K562 (cell line): ENCODE results near the gene SERINC5. TPM values are rescaled to one million over a fixed set of nuclear protein-coding genes. Genes with fewer than 3 reads are reported as not detected.

Experiments used
- ATAC-seq: fragments of 200-7000 bp; cut with Tn5 transposase; 3 replicates; pipeline ENCODE4 v1.9.1; 2020; ENCODE audit warnings: moderate library complexity
- BruUV-seq: library from RNA; stranded (reverse); fragments of 400-500 nt; replicated peaks from 2 replicates; lab custom pipeline; 2021; lab: Mats Ljungman, UMichigan
- CTCF ChIA-PET: fragments of 300-600 bp; formaldehyde crosslinking; extraction: SDS; loops from one replicate; lab custom pipeline; 2021; ENCODE audit warnings: low intra/inter-chr PET ratio; lab: Yijun Ruan, JAX
- POLR2A ChIA-PET: fragments of 300-600, 350-650 bp; sonication (Branson Sonifier 250); formaldehyde crosslinking; extraction: SDS; loops from one replicate; lab custom pipeline; 2021; ENCODE audit warnings: antibody characterized with exemption, inconsistent platforms; lab: Yijun Ruan, JAX
- DNase-seq, 4 experiments: peaks; one replicate each; pipeline versions ENCODE4 v3.0.0 to v3.0.0-alpha.2; 2011 to 2018; ENCODE audit warnings: low spot score in 3 of 4, mixed read lengths in 3 of 4; ENCODE audit errors: extremely low read depth in 1 of 4
- FAIRE-seq: peaks from 2 replicates; lab custom pipeline; 2011; peaks lifted over from hg19 to GRCh38; lab: Jason Lieb, UNC
- H2AFZ ChIP-seq: 2 replicates; pipeline ENCODE4 v1.6.0; 2011; ENCODE audit warnings: low read depth, low read length, control low read depth, inconsistent platforms
- H3K27ac ChIP-seq: fragments of 200-600 bp; 3 replicates; pipeline ENCODE4 v1.8.0; 2011; ENCODE audit warnings: low read depth, mild to moderate bottlenecking, control low read depth, inconsistent platforms, low read length, moderate library complexity, mixed read lengths; ENCODE audit errors: extremely low read depth
- H3K27me3 ChIP-seq, 2 experiments: fragments of 300-600 bp in 1 of 2; 2 replicates in 1 of 2; 3 replicates in 1 of 2; pipeline versions ENCODE4 v1.6.0 to v1.8.0; 2011; ENCODE audit warnings: inconsistent platforms in 2 of 2, low read length in 2 of 2, mild to moderate bottlenecking in 1 of 2, mixed read lengths in 1 of 2, moderate library complexity in 1 of 2; ENCODE audit not compliant: control insufficient read depth in 2 of 2, insufficient read depth in 2 of 2
- H3K36me3 ChIP-seq: fragments of 300-600 bp; 3 replicates; pipeline ENCODE4 v1.8.0; 2011; ENCODE audit warnings: mild to moderate bottlenecking, low read length, inconsistent platforms; ENCODE audit not compliant: control insufficient read depth, insufficient read depth
- H3K4me1 ChIP-seq, 2 experiments: fragments of 200-600 bp in 1 of 2; replicated peaks in 1 of 2; 2 replicates in 1 of 2; 3 replicates in 1 of 2; pipeline versions ENCODE4 v1.5.1 to v1.8.0; 2011; ENCODE audit warnings: inconsistent platforms in 2 of 2, low read length in 2 of 2, mild to moderate bottlenecking in 1 of 2, mixed read lengths in 1 of 2, moderate library complexity in 1 of 2; ENCODE audit not compliant: control insufficient read depth in 2 of 2, insufficient read depth in 2 of 2
- H3K4me2 ChIP-seq: 2 replicates; pipeline ENCODE4 v1.6.1; 2011; ENCODE audit warnings: low read length, control low read depth, inconsistent platforms, mixed read lengths; ENCODE audit not compliant: insufficient read depth
- H3K4me3 ChIP-seq: fragments of 200-600 bp; sonication (generic), shearing (Covaris generic); 2 replicates; pipeline ENCODE4 v1.5.1; 2016; ENCODE audit warnings: control low read depth, inconsistent platforms
- H3K79me2 ChIP-seq: fragments of 200-600 bp; 3 replicates; pipeline ENCODE4 v1.8.0; 2011; ENCODE audit warnings: low read length, inconsistent platforms; ENCODE audit not compliant: control insufficient read depth, insufficient read depth
- H3K9ac ChIP-seq, 2 experiments: 2 replicates each; pipeline versions ENCODE4 v1.6.0 to v1.6.1; 2011; ENCODE audit warnings: low read depth in 2 of 2, low read length in 2 of 2, control low read depth in 1 of 2, inconsistent platforms in 1 of 2, mild to moderate bottlenecking in 1 of 2, mixed read lengths in 1 of 2; ENCODE audit not compliant: insufficient read depth in 1 of 2
- H3K9me1 ChIP-seq: one replicate; pipeline ENCODE4 v1.6.0; 2011; ENCODE audit warnings: inconsistent platforms, mild to moderate bottlenecking, low read length, moderate library complexity; ENCODE audit not compliant: control insufficient read depth, insufficient read depth
- H3K9me3 ChIP-seq: replicated peaks from 2 replicates; pipeline ENCODE4 v1.5.1; 2011; ENCODE audit warnings: low read depth, low read length, inconsistent platforms; ENCODE audit not compliant: control insufficient read depth, insufficient read depth
- H4K20me1 ChIP-seq: replicated peaks from 2 replicates; pipeline ENCODE4 v1.6.1; 2011; ENCODE audit warnings: low read length, inconsistent platforms, mixed read lengths; ENCODE audit not compliant: control insufficient read depth, insufficient read depth
- BACH1 ChIP-seq: fragments of 200-800 bp; sonication (Bioruptor generic); IDR thresholded peaks from 2 replicates; pipeline ENCODE4 v1.6.1; 2016; ENCODE audit warnings: missing genetic modification characterization, missing compliant biosample characterization
- E2F3 ChIP-seq: fragments of 250-450 bp; sonication (Bioruptor Pico); IDR thresholded peaks from 2 replicates; pipeline ENCODE4 v1.4.0; 2020; ENCODE audit warnings: mild to moderate bottlenecking
- FOXO4 ChIP-seq: fragments of 450-650 bp; formaldehyde crosslinking; IDR thresholded peaks from 2 replicates; pipeline ENCODE4 v1.4.0; 2020; ENCODE audit warnings: mild to moderate bottlenecking, moderate library complexity
- GABPB1 ChIP-seq: sonication (generic); formaldehyde crosslinking; IDR thresholded peaks from 2 replicates; pipeline ENCODE4 v1.8.0; 2022; ENCODE audit warnings: mild to moderate bottlenecking, missing genetic modification reagents
- NR2C2 ChIP-seq, 2 experiments: fragments of 200-800 bp in 1 of 2; sonication (Bioruptor generic) in 1 of 2; sonication (generic) in 1 of 2; formaldehyde crosslinking in 1 of 2; IDR thresholded peaks; 2 replicates each; pipeline versions ENCODE4 v1.6.1 to v1.8.0; 2016 to 2022; ENCODE audit warnings: mild to moderate bottlenecking in 1 of 2, missing compliant biosample characterization in 1 of 2, missing genetic modification characterization in 1 of 2, missing genetic modification reagents in 1 of 2
- PHF21A ChIP-seq: fragments of 450-650 bp; IDR thresholded peaks from 2 replicates; pipeline ENCODE4 v1.6.1; 2017; ENCODE audit warnings: low read depth, borderline replicate concordance
- POLR2AphosphoS5 ChIP-seq: IDR thresholded peaks from 2 replicates; pipeline ENCODE4 v1.6.1; 2011; ENCODE audit warnings: mild to moderate bottlenecking, low read depth, low read length, moderate library complexity; ENCODE audit not compliant: control insufficient read depth, insufficient read depth
- SP2 ChIP-seq: IDR thresholded peaks from 2 replicates; pipeline ENCODE4 v1.6.1; 2011; ENCODE audit warnings: mild to moderate bottlenecking, low read depth, low read length, moderate library complexity; ENCODE audit not compliant: poor library complexity, severe bottlenecking; ENCODE audit errors: extremely low read depth
- ZNF584 ChIP-seq: fragments of 200-800 bp; sonication (Bioruptor generic); IDR thresholded peaks from 2 replicates; pipeline ENCODE4 v1.6.1; 2016; ENCODE audit warnings: low read depth, mild to moderate bottlenecking, missing genetic modification characterization, missing compliant biosample characterization
- WGBS: fragments of 100-300 bp; shearing (Covaris generic); methylation state at CpG from one replicate; pipeline ENCODE4 v1.1.6; 2016; ENCODE audit warnings: low coverage, mixed read lengths; ENCODE audit not compliant: insufficient coverage; ENCODE audit errors: missing lambda C conversion rate; 5-methylcytosine and 5-hydroxymethylcytosine counted together
- in situ Hi-C: fragments of 300-500 bp; cut with MboI; formaldehyde crosslinking; loops from 4 replicates; pipeline ENCODE4 v1.15.0; 2018; ENCODE audit warnings: inconsistent platforms, mixed read lengths
- intact Hi-C: fragments of 100-400 bp; cut with micrococcal nuclease; formaldehyde crosslinking; loops from 2 replicates; pipeline ENCODE4 v1.14.2; 2022
- polyA plus RNA-seq, 8 experiments: library from polyadenylated mRNA; depleted of rRNA in 4 of 8; stranded (reverse) in 5 of 8; unstranded in 3 of 8; fragments of >200 nt; fragmentation: Nextera tagmentation in 2 of 8; fragmentation: Illumina TruSeq in 1 of 8; extraction: Ambion mirVana in 2 of 8; extraction: Trizol in 1 of 8; gene quantifications; 2 replicates each; pipeline versions ENCODE4 v1.2.1 to v1.2.3, GENCODE V29; 2011 to 2014; ENCODE audit warnings: inconsistent platforms in 1 of 8, missing spikeins in 1 of 8
- total RNA-seq, 7 experiments: library from RNA; depleted of rRNA in 6 of 7; stranded (reverse); fragments of >200 nt in 6 of 7; fragmentation: Illumina TruSeq in 2 of 7; extraction: Trizol in 2 of 7; gene quantifications; 2 replicates each; pipeline versions ENCODE4 v1.2.1 to v1.2.3, GENCODE V29; 2011 to 2021; ENCODE audit warnings: low replicate concordance in 1 of 7
- TF ChIP-seq, protein P1 (sequence below): fragments of 250-450 bp; sonication (Bioruptor Pico); IDR thresholded peaks from 2 replicates; pipeline ENCODE4 v1.4.0; 2020; ENCODE audit warnings: mild to moderate bottlenecking
- TF ChIP-seq, protein P2 (sequence below), 2 experiments: fragments of 450-650 bp in 1 of 2; sonication (generic) in 1 of 2; formaldehyde crosslinking in 1 of 2; IDR thresholded peaks in 1 of 2; conservative IDR thresholded peaks in 1 of 2; 2 replicates each; pipeline versions ENCODE4 v1.6.1 to v1.8.1; 2016 to 2023; ENCODE audit warnings: mild to moderate bottlenecking in 2 of 2, moderate library complexity in 2 of 2, inconsistent platforms in 1 of 2, missing genetic modification reagents in 1 of 2

SERINC5 gene
- total and polyA plus RNA-seq, 9 of the 15 experiments (the other 6 are each of a cell fraction or from before 2014, with no cell fraction given) = 1.4 to 7.9 (median 3.7) TPM

GRCh38 chr5:80260461-80260860, 4.6 kb upstream of the SERINC5 start:
- TF ChIP-seq POLR2AphosphoS5 (no peak), PHF21A (no peak), E2F3 (CRISPR knock-in tag) (no peak), SP2 (no peak), ZNF584 (CRISPR knock-in tag) (no peak), NR2C2 (CRISPR knock-in tag; IDR thresholded peaks at IDR 0.05) (no peak), NR2C2 (tag; IDR thresholded peaks at IDR 0.05) (no peak), GABPB1 (CRISPR knock-in tag) (no peak), FOXO4 (CRISPR knock-in tag) (no peak), BACH1 (tag) (no peak)
- TF ChIP-seq, protein P1, sequence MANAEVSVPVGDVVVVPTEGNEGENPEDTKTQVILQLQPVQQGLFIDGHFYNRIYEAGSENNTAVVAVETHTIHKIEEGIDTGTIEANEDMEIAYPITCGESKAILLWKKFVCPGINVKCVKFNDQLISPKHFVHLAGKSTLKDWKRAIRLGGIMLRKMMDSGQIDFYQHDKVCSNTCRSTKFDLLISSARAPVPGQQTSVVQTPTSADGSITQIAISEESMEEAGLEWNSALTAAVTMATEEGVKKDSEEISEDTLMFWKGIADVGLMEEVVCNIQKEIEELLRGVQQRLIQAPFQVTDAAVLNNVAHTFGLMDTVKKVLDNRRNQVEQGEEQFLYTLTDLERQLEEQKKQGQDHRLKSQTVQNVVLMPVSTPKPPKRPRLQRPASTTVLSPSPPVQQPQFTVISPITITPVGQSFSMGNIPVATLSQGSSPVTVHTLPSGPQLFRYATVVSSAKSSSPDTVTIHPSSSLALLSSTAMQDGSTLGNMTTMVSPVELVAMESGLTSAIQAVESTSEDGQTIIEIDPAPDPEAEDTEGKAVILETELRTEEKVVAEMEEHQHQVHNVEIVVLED (CRISPR knock-in tag) = no peak
- TF ChIP-seq, protein P2, sequence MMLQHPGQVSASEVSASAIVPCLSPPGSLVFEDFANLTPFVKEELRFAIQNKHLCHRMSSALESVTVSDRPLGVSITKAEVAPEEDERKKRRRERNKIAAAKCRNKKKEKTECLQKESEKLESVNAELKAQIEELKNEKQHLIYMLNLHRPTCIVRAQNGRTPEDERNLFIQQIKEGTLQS (IDR thresholded peaks at IDR 0.05) = no peak
- TF ChIP-seq, protein P2 (CRISPR knock-in tag; conservative IDR thresholded peaks at IDR 0.05) = no peak
- Histone ChIP-seq H3K9me3 (no peaks in the 10 kb centered on the region), H3K4me2 (no peak overlapping the region), H3K9ac (peak overlapping the region in 1 of 2 experiments; percentile 41; a peak in 1 of 4 replicates), H2AFZ (no peak overlapping the region), H4K20me1 (no peaks in the 10 kb centered on the region), H3K79me2 (peaks cover 7% of the 10 kb centered on the region), H3K27me3 (no peaks in the 10 kb centered on the region), H3K4me3 (no peak overlapping the region), H3K27ac (no peak overlapping the region), H3K9me1 (no peaks in the 10 kb centered on the region), H3K4me1 (peaks cover 2 to 13% of the 10 kb centered on the region in 2 experiments; a peak in 4 of 5 replicates), H3K36me3 (no peaks in the 10 kb centered on the region)
- no TSS peak for BruUV-seq
- ATAC-seq (no peak), DNase-seq (no peak), FAIRE-seq (no peak)
- POLR2A ChIA-PET = interaction anchor here (0.7 to 1.7 kb wide), 4 partner anchors 9 to 733 kb away, joined by 3 to 4 read pairs (median 3); no protein-coding TSS in a partner anchor
- intact Hi-C loops = no loop called here
- in situ Hi-C loops = no loop called here
- 89% methylated on average over 1 of the region's 1 CpG for WGBS
- CTCF ChIA-PET = no interaction called here
